Melanocyte of skin (primary cell): ENCODE data around the gene MAP3K7CL. TPM values are rescaled to one million over a fixed set of nuclear protein-coding genes. Genes with fewer than 3 reads are reported as not detected.

Source experiments
- small RNA-seq, 2 donors: library from RNA; depleted of rRNA; stranded (forward); fragments of <200 nt; gene quantifications; one replicate each; pipeline ENCODE3, GENCODE V24; 2012
- total RNA-seq, 2 donors: library from RNA; depleted of rRNA; stranded (reverse); fragments of >200 nt; gene quantifications; 2 replicates each; pipeline ENCODE4 v1.2.3, GENCODE V29; 2012

The MAP3K7CL gene, protein sequence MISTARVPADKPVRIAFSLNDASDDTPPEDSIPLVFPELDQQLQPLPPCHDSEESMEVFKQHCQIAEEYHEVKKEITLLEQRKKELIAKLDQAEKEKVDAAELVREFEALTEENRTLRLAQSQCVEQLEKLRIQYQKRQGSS
- total RNA-seq, result under 1 TPM; 0.69 to 1.00 TPM

DNA sequence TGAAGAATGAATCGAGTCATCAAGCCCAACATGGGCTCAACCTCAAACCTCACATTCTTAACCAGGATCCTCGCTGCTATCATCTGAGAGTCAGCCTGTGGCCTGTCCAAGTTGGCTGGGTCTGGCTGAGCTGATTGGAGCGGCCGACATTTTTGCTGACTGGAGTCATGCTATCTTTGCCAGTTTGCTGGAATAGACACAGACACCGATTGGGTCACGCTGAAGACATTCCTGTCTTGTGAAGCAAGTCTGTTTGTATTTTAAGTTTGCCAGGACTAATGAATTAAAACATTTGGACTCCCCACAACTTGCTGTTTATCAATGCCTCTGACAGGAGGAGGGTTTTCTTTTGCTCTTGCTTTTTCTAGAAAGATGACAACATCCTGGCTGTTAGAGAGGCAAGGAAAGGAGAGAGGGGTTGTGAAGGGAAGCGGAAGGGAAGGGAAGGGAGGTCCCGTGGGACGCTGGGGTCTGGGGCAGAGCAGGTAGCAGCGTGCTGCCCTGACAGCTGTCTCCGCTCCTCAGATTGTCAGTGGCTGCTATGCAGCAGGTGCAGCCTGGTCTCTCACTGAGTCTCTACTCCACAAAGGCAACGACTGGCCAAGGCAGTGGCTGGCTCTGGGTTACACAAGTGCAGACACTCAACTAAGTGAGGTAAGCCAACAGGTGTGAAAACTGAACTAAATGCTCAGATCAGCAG is at the start of gene MAP3K7CL:
TSS of gene MAP3K7CL (plus strand) at position 375 of the 700 bp plus-strand sequence. CDS start 2,701 bp downstream, outside the sequence.

Small RNAs within 50 kb of the gene (small RNA-seq; reads per million reads assigned to genes)
- gene RF00012 (0 to 0.09 reads per million in 2 donors), gene RF00019 (0 reads per million in 2 donors)

Other genes starting within 250 kb of the MAP3K7CL start
- 10 to 100 TPM; 22.7 to 23.0 TPM for gene LTN1, start 137.8 kb upstream of the MAP3K7CL start, total RNA-seq
- 10 to 100 TPM; 22.0 to 26.0 TPM for gene RWDD2B, start 111.3 kb upstream of the MAP3K7CL start, total RNA-seq
- 10 to 100 TPM; 23.3 to 27.2 TPM for gene USP16, start 106.0 kb upstream of the MAP3K7CL start, total RNA-seq
- gene CCT8, start 57.0 kb upstream of the MAP3K7CL start, total RNA-seq, result 100 to 1,000 TPM; 173 to 406 TPM
- 10 to 100 TPM; 25.5 to 44.3 TPM for gene BACH1, start 168.3 kb downstream of the MAP3K7CL start, total RNA-seq